ENCODE measurements around the gene USP15.
A peak's percentile ranks its signal among the peaks of the same experiment; 100 is the strongest.

USP15 gene

DNA sequence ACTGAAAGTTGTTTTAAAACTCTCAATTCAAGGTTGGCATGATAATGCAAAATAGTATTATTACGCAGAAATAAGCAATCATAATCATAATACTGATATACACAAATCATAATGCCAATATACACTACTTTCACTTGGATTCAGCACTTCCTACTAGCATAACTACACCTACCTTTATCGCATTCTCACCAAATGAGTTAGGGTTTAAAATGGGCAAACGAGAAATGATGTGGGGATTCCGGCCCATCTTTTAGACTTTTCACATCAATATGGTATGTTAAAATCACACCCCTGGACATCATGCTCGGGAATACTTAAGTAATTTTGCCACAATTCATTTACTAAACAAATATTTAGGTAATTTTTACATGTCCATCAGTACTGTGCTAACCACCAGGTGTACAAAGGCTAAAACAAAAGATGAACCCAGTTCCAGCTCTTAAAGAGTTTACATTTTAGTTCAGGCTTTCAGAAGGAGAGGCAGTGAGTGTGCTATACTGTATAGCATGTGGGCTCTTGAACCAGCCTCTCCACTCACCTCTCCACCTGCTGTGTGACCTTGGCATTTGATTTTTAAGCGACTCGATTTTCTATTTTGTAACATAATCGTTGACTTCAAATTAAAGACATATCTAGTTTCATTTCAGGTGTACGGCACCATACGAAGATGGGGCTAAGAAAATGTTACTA lies 1.1 kb upstream of the USP15 start:
- peak; percentile 45 for DNase-seq

DNA sequence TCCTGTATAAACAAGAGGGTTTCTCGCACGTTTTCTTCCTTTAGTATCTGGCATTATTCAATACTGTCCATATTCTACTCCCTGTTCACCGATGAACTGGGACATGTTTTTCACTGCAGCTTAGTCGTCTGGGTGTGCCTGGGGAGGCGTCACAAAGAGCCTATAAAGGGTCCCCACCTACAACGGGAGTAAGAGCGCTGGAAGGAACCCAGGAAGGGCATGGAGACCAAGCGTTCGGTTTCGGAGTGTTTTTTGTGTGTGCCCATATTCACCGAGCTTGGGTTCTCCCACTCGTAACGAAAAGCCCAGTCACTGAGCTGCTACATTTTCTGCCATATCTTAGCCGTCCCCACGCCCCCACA lies 592 bp upstream of the USP15 start:
- no peak for DNase-seq

GRCh38 chr12:62260733-62261683 lies 804 bp downstream of the USP15 start:
- DNase-seq = peak; percentile 64

- DNase-seq = no peak
These were observed 1.8 kb downstream of the USP15 start for GRCh38 chr12:62261876-62262517.

DNA sequence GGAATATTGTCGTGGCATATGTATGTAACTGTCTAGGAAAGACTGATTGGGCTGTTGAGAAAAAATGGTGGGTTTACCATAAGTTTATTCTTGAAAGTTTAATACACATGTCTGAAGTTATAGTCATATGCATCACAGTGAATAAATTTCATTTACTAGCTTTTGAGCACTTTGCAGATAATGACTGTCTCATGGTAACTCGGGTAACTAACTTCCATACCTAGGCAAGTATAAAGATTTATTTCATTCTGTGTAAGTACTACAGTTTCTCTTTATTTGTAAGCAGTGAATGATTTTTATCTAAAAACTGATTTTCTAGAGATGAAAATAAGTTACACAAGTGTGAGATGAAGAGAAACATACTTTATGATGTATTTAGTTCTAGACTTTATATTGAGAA lies 3.0 kb downstream of the USP15 start:
- no peak for DNase-seq

GRCh38 chr12:62263966-62264365 lies 3.8 kb downstream of the USP15 start:
- no peak for DNase-seq

DNA sequence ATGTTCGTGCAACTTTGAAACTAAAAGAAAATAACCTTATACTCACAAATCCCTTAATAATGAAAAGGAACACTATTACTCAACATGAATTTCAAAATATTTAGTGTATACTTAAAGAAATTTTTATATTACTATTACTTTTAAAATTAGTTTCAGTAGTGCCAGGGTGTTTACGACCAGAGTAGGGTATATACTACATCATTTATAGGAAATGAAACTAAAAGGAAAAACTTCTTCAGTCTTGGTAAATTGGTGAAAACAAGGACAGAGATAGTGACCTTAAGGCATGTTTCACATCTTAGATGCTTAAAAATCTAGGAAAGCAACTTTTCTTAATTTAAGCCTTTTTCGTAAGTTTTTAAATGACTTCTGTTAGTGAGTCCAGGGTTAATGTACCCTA lies 4.5 kb downstream of the USP15 start:
- no peak for DNase-seq

GRCh38 chr12:62265511-62265910 lies 5.3 kb downstream of the USP15 start:
- no peak for DNase-seq

DNA sequence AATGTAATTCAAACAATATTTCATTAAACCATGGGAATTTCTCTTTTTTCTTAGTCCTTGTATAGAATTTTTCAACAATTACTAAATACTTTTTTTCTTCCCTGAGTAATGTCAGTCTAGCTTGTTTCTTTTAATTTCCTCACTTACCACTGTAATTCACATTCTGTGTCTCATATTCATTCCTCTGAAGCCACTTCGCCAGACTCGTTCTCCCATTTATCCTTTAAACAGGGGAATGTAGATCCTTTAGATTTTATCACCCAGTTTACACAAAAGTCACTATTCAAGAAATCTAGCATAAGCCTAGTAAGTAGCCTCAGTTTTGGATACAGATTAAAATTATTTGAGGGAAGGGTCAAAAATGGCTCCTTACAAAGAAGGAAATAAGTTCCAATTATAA lies 6.8 kb downstream of the USP15 start:
- DNase-seq = no peak

DNA sequence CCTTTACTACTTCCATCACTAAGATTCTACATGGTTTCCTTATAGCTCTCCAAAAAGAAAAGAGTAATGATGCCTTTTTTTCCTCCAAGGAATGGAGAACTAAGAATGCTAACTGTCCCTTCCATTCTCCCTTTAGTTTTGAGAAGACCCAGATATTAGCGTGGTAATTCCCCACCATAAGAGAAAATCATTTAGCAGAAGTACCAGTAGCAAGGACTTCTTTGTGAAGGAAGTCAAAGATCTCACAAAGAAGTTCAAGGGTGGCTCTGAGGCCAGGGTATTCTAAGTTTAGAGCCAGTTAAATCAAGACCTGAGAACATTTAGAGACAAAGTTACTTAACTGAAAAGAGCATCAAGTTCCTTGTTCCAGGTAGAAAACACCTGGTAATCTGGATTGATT lies 7.3 kb downstream of the USP15 start:
- no peak for DNase-seq

- DNase-seq = no peak
These were observed 8.8 kb downstream of the USP15 start for GRCh38 chr12:62268956-62269355.

- DNase-seq = no peak
These were observed 9.4 kb downstream of the USP15 start for GRCh38 chr12:62269464-62270228.

GRCh38 chr12:62270384-62270783 lies 10.2 kb downstream of the USP15 start:
- DNase-seq = no peak

GRCh38 chr12:62270872-62271271 lies 10.7 kb downstream of the USP15 start:
- no peak for DNase-seq

GRCh38 chr12:62272936-62273552 lies 12.8 kb downstream of the USP15 start:
- no peak for DNase-seq

- no peak for DNase-seq
These were observed 13.6 kb downstream of the USP15 start for GRCh38 chr12:62273724-62274380.

GRCh38 chr12:62278022-62278421 lies 17.8 kb downstream of the USP15 start:
- no peak for DNase-seq

DNA sequence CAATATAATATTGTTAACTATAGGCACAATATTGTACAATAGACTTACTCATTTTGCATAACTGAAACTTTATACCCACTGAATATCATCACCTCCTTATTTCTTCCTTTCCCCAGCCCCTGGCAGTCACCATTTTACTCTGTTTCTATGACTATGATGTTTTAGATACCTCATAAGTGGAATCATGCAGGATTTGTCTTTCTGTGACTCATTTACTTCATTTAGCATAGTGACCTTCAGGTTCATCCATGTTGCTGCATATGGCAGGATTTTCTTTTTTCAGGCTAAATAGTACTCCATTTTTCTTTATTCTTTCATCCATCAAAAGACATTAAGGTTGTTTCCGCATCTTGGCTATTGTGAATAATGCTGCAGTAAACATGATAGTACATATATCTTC lies 18.9 kb downstream of the USP15 start:
- DNase-seq = no peak

DNA sequence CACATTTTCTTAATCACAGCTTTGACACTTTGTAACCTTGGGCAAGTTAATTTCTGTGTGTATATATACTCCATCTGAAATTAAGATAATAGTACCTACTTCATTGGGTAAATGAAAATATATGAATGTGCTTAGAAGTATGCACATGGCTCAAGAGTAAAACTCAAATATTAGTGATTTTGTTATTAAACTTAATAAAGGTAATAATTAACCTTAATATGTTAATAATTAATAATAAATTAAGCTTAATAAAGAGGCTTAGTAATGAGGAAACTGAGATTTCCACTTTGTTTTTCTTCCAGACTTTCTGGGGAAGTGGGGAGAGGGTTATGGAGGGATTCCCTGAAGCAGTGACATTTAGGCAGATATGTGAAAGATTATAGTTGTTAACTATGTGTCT lies 19.8 kb downstream of the USP15 start:
- no peak for DNase-seq

DNA sequence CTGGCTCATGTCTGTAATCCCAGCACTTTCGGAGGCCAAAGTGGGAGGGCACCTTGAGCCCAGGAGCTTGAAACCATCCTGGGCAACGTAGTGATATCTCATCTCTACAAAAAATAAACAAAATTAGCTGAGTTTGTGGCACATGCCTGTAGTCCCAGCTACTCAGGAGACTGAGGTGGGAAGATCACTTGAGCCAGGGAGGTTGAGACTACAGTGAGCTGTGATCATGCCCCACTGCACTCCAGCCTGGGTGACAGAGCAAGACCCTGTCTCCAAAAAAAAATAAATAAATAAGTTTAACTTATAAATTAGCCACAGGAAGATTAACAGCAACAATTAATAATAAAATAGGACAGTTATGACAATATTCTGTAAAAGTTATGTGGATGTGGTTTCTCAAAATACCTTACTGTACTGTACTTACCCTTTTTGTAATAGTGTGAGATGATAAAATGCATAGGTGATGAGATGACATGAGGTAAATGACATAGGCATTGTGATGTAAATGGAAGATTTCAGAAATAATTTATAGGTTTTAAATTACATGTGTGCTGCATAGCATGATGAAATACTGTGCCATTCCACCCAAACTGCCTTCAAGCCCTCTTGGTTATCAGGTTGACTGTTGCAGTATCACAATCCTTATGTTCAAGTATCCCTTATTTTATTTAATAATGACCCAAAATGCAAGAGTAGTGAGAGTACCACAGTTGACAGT lies 22.0 kb downstream of the USP15 start:
- DNase-seq = no peak

GRCh38 chr12:62284749-62285148 lies 24.5 kb downstream of the USP15 start:
- no peak for DNase-seq

All from midbrain (tissue), 1 donor.